Pancreas (tissue), 10 donors: ENCODE results near the gene SLC9B2. TPM values are rescaled to one million over a fixed set of nuclear protein-coding genes. Genes with fewer than 3 reads are reported as not detected.

Experiments used
- ATAC-seq, 4 donors: fragments of 200-7000 bp; cut with Tn5 transposase; one replicate each; pipeline versions ENCODE4 v1.8.0 to v1.9.1; 2020; ENCODE audit warnings: mild to moderate bottlenecking in 4 of 4, moderate library complexity in 4 of 4
- DNase-seq, 6 donors: peaks; one replicate each; pipeline ENCODE4 v3.0.0-alpha.2; 2020
- FAIRE-seq: peaks from 2 replicates; lab custom pipeline; 2012; peaks lifted over from hg19 to GRCh38; lab: Jason Lieb, UNC
- H3K27ac ChIP-seq, 4 donors: fragments of 200-600 bp; sonication (generic); 1 replicate in 3 of 4; 2 replicates in 1 of 4; pipeline versions ENCODE4 v1.5.0 to v1.8.0; 2020
- H3K27me3 ChIP-seq, 4 donors: fragments of 200-600 bp; one replicate each; pipeline ENCODE4 v1.8.0; 2021
- H3K36me3 ChIP-seq, 3 donors: fragments of 200-600 bp; sonication (generic) in 1 of 3; one replicate each; pipeline versions ENCODE4 v1.5.0 to v1.8.0; 2020 to 2021
- H3K4me1 ChIP-seq, 3 donors: fragments of 200-600 bp; one replicate each; pipeline ENCODE4 v1.8.0; 2021
- H3K4me3 ChIP-seq, 4 donors: fragments of 200-600 bp; sonication (generic) in 2 of 4; one replicate each; pipeline versions ENCODE4 v1.5.0 to v1.8.0; 2020 to 2021
- H3K9me3 ChIP-seq, 4 donors: fragments of 200-600 bp; one replicate each; pipeline ENCODE4 v1.8.0; 2021
- WGBS, 2 donors: extraction: QIAGEN DNeasy Blood & Tissue Kit; methylation state at CpG; one replicate each; pipeline ENCODE4 v1.1.7; 2013; 5-methylcytosine and 5-hydroxymethylcytosine counted together
- intact Hi-C, 3 donors: fragments of 100-400 bp; cut with DNase I; formaldehyde crosslinking; loops; one replicate each; pipeline versions ENCODE4 v1.11.1 to v1.14.2; 2022
- polyA plus RNA-seq, 2 donors: library from polyadenylated mRNA; stranded (reverse); fragments of 200-250 nt; gene quantifications; one replicate each; pipeline ENCODE4 v1.2.3, GENCODE V29; 2013
- total RNA-seq, 6 donors: library from RNA; stranded (reverse); fragmentation: NEBNext Ultra II Directional in 4 of 6; extraction: Animal tissue kit (Norgen Biotek cat#: 25700) in 4 of 6; gene quantifications; one replicate each; pipeline versions ENCODE4 v1.2.1 to v1.2.4, GENCODE V29; 2021 to 2023
- TF ChIP-seq, protein P1 (sequence below), 4 donors: fragments of 200-600 bp; sonication (generic) in 3 of 4; IDR thresholded peaks; one replicate each; pipeline versions ENCODE4 v1.5.0 to v1.8.0; 2021; ENCODE audit warnings: antibody characterized with exemption in 4 of 4
- donor health status: healthy with polysubstance abuse.
- donor health status: DM: no; HTN: no; CAD: no; lungs with moderate emphysema.
- donor health status: DM: no; HTN: no; CAD: no.
- donor health status: control.
- donor health status: control.
- donor health status: Bipolar disorder and iron deficiency.
- donor health status: DM: yes; HTN: yes; CAD: no.
- donor health status: DM: no; HTN: no; CAD: no.
- donor health status: DM: no; HTN: no; CAD: no.
- donor health status: DM: yes; HTN: yes; CAD: no.

The SLC9B2 gene, protein sequence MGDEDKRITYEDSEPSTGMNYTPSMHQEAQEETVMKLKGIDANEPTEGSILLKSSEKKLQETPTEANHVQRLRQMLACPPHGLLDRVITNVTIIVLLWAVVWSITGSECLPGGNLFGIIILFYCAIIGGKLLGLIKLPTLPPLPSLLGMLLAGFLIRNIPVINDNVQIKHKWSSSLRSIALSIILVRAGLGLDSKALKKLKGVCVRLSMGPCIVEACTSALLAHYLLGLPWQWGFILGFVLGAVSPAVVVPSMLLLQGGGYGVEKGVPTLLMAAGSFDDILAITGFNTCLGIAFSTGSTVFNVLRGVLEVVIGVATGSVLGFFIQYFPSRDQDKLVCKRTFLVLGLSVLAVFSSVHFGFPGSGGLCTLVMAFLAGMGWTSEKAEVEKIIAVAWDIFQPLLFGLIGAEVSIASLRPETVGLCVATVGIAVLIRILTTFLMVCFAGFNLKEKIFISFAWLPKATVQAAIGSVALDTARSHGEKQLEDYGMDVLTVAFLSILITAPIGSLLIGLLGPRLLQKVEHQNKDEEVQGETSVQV
- total RNA-seq (1 to 10 TPM; 1.2 to 4.2 (median 2.7) TPM), polyA plus RNA-seq (1 to 10 TPM; 2.1 to 5.2 TPM)

DNA sequence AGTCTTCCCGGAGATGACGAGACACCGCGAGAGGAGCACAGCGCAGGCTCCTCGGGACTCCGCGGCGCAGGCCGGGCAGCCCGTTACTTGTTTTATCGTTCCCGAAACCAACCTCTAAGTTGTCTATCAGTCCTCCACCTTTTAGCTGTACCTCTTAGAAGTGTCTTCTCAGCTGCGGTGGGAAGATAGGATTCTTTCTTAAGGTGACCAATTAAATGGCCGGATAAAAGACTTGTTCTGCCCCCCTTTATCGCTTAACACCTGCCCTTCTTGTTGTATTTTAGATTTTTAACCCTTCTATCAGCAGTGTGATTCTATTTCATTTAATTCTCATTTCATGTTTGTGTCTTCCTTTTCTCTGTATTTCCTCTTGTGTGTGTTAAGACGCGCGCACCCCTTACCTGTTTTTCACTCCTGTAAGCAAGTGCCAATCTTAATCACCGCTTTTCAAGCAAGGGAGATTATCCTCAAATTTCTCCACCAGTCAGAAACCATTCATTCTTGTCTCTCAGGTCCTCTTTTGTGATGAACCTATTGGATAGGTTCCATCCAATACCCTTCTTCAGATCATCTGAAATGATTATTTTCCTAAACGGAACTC, at the start of gene SLC9B2:
SLC9B2 (minus strand) TSS at position 15 of the 601 bp plus-strand sequence. CDS start 9,211 bp downstream, outside the sequence.
- Histone ChIP-seq H3K4me1 (peaks cover 0 to 3% (median 0%) of the 10 kb centered on the region in 3 donors), H3K4me3 (peak within 1 kb of the TSS; percentile 53 to 76 (median 60)), H3K27ac (peak within 1 kb of the TSS in 3 of 4 donors; percentile 20 to 79 (median 48)), H3K9me3 (no peaks in the 10 kb centered on the region), H3K27me3 (no peaks in the 10 kb centered on the region), H3K36me3 (no peaks in the 10 kb centered on the region)
- peak in 3 of 4 donors; percentile 75 to 88 (median 83) for ATAC-seq
- intact Hi-C loops: no loop called here
- 17 to 25% methylated on average over 21 of the region's 21 CpGs for WGBS, 2 donors
- FAIRE-seq: no peak
- TF ChIP-seq, protein P1, sequence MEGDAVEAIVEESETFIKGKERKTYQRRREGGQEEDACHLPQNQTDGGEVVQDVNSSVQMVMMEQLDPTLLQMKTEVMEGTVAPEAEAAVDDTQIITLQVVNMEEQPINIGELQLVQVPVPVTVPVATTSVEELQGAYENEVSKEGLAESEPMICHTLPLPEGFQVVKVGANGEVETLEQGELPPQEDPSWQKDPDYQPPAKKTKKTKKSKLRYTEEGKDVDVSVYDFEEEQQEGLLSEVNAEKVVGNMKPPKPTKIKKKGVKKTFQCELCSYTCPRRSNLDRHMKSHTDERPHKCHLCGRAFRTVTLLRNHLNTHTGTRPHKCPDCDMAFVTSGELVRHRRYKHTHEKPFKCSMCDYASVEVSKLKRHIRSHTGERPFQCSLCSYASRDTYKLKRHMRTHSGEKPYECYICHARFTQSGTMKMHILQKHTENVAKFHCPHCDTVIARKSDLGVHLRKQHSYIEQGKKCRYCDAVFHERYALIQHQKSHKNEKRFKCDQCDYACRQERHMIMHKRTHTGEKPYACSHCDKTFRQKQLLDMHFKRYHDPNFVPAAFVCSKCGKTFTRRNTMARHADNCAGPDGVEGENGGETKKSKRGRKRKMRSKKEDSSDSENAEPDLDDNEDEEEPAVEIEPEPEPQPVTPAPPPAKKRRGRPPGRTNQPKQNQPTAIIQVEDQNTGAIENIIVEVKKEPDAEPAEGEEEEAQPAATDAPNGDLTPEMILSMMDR (IDR thresholded peaks at IDR 0.05): no peak
- DNase-seq: no peak

DNA sequence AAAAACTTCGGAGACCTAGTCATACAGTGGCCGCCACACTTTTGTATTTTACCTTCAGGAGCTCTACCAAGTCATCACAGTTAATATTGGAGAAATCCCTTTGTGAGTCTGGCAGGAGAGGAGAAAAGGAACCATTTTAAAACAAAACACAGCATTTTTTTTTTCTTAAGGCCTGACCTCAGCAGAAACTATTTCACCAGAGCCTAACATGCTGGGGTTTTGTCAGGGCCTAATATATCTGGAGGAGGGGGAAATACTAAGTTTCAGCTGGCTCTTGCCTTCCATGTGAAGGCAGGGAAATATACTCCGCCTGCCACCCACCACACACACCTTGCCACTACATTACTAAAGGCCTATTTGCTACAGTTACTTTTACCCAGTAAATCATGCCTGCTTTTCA, 49.6 kb upstream of the SLC9B2 start:
- TF ChIP-seq, protein P1 (IDR thresholded peaks at IDR 0.05): no peak
- H3K9me3 ChIP-seq: no peaks in the 10 kb centered on the region
- DNase-seq: no peak
- no peak for ATAC-seq
- no peaks in the 10 kb centered on the region for H3K36me3 ChIP-seq
- WGBS, 2 donors: 95 to 97% methylated on average over 3 of the region's 3 CpGs
- no peak for FAIRE-seq
- H3K27me3 ChIP-seq: no peaks in the 10 kb centered on the region
- H3K4me1 ChIP-seq: no peaks in the 10 kb centered on the region
- no peak overlapping the region for H3K27ac ChIP-seq
- intact Hi-C loops: no loop called here
- no peak overlapping the region for H3K4me3 ChIP-seq

GRCh38 chr4:103123114-103123513, 46.6 kb upstream of the SLC9B2 start:
- Histone ChIP-seq H3K27ac (no peak overlapping the region), H3K9me3 (no peaks in the 10 kb centered on the region), H3K36me3 (no peaks in the 10 kb centered on the region), H3K27me3 (no peaks in the 10 kb centered on the region), H3K4me3 (no peak overlapping the region), H3K4me1 (no peaks in the 10 kb centered on the region)
- FAIRE-seq (no peak), ATAC-seq (no peak), DNase-seq (no peak)
- WGBS, 2 donors: 71 to 85% methylated on average over 3 of the region's 3 CpGs
- TF ChIP-seq, protein P1 (IDR thresholded peaks at IDR 0.05): no peak
- intact Hi-C loops: no loop called here

DNA sequence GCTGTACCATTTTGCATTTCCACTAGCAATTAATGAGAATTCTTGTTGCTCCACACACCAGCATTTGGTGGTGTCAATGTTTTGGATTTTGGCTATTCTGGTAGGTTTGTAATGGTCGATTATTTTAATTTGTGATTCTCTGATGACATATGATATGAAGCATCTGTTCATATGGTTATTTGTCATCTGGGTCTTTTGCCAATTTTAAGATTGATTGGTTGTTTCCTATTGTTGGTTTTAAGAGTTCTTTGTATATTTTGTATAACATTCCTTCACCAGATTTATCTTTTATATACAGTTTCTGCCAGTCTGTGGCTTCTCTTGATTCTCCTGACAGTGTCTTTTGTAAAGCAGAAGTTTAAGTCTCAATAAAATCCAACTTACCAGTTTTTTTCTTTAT, 41.6 kb upstream of the SLC9B2 start:
- intact Hi-C loops: no loop called here
- Histone ChIP-seq H3K9me3 (no peaks in the 10 kb centered on the region), H3K36me3 (no peaks in the 10 kb centered on the region), H3K27me3 (no peaks in the 10 kb centered on the region), H3K4me1 (no peaks in the 10 kb centered on the region), H3K4me3 (no peak overlapping the region), H3K27ac (no peak overlapping the region)
- DNase-seq (no peak), FAIRE-seq (no peak), ATAC-seq (no peak)
- WGBS, 2 donors: 71 to 78% methylated on average over 1 of the region's 1 CpG
- TF ChIP-seq, protein P1 (IDR thresholded peaks at IDR 0.05): no peak
